ENCODE measurements around the gene ZCCHC24. TPM values are rescaled to one million over a fixed set of nuclear protein-coding genes. Genes with fewer than 3 reads are reported as not detected.

Gene ZCCHC24
- polyA plus RNA-seq, 1 of the 3 experiments (the other 2 are of a cell fraction): 15.8 TPM

GRCh38 chr10:79488870-79489269, 43.4 kb upstream of the ZCCHC24 start:
- TF ChIP-seq MEF2A (IDR thresholded peaks at IDR 0.05; ENCODE audit: borderline replicate concordance, low read depth) (no peak), CTCF (IDR thresholded peaks at IDR 0.05) (no peak), PBX3 (IDR thresholded peaks at IDR 0.05) (no peak), EZH2phosphoT487 (IDR thresholded peaks at IDR 0.05; ENCODE audit: borderline replicate concordance, low read depth) (no peak), YY1 (IDR thresholded peaks at IDR 0.05; ENCODE audit: low read depth) (no peak), NRF1 (IDR thresholded peaks at IDR 0.05; ENCODE audit: low read depth, low read length) (no peak), CHD2 (IDR thresholded peaks at IDR 0.05; ENCODE audit: low read length, partially characterized antibody) (no peak), RFX5 (IDR thresholded peaks at IDR 0.05; ENCODE audit: low read length) (no peak), RXRA (IDR thresholded peaks at IDR 0.05; ENCODE audit: borderline replicate concordance, low read depth) (no peak), RCOR1 (IDR thresholded peaks at IDR 0.05; ENCODE audit: low read length) (no peak), NFIC (IDR thresholded peaks at IDR 0.05; ENCODE audit: borderline replicate concordance) (no peak), GABPA (IDR thresholded peaks at IDR 0.05; ENCODE audit: low read depth) (no peak), SMC3 (IDR thresholded peaks at IDR 0.05; ENCODE audit: low read depth, low read length) (no peak), FOXM1 (IDR thresholded peaks at IDR 0.05; ENCODE audit: low read depth) (no peak), ELF1 (IDR thresholded peaks at IDR 0.05) (no peak), POLR2AphosphoS5 (IDR thresholded peaks at IDR 0.05; ENCODE audit: low read depth, low read length) (no peak)
- Histone ChIP-seq H4K20me1 (ENCODE audit: insufficient read depth) (no peaks in the 10 kb centered on the region), H3K79me2 (ENCODE audit: insufficient read depth) (no peaks in the 10 kb centered on the region), H3K9me2 (no peaks in the 10 kb centered on the region), H3K9me3 (no peaks in the 10 kb centered on the region), H3K27me3 (ENCODE audit: insufficient read depth) (no peaks in the 10 kb centered on the region), H3F3A (replicated peaks; ENCODE audit: insufficient read depth) (peaks cover 15% of the 10 kb centered on the region), H3K27ac (ENCODE audit: low read depth in 2 of 2, low read length in 1 of 2) (peak overlapping the region; percentile 78 to 91; a peak in 3 of 4 replicates), H2AFZ (ENCODE audit: low read depth) (peak overlapping the region; percentile 36; the same call in 1 of the 2 replicates), H3K4me1 (ENCODE audit: control insufficient read depth in 1 of 2, insufficient read depth in 2 of 2, low read depth in 1 of 2, low read length in 1 of 2) (peaks cover 21 to 23% of the 10 kb centered on the region in 2 experiments; a peak in 3 of 4 replicates), H3K4me3 (ENCODE audit: low read depth in 2 of 2, low read length in 1 of 2) (no peak overlapping the region), H3K4me2 (0 out of 2 replicates have a peak overlapping the region, but pooled peaks have one; percentile 63), H3K9ac (no peak overlapping the region), H3K36me3 (replicated peaks in 1 of 2; ENCODE audit: control insufficient read depth in 1 of 2, insufficient read depth in 2 of 2, low read length in 1 of 2) (no peaks in the 10 kb centered on the region)
- CTCF ChIA-PET: interaction anchor here (1.7 to 8.1 kb wide), 4 partner anchors 8 to 115 kb away, joined by 9 to 99 read pairs (median 33); no protein-coding TSS in a partner anchor
- 90% methylated on average over 3 of the region's 3 CpGs for WGBS (ENCODE audit: low lambda C conversion rate)
- DNase-seq: no peak
- POLR2A ChIA-PET: no interaction called here

GRCh38 chr10:79488336-79488735, 42.9 kb upstream of the ZCCHC24 start:
- no peak for DNase-seq
- Histone ChIP-seq H3K36me3 (replicated peaks in 1 of 2; ENCODE audit: control insufficient read depth in 1 of 2, insufficient read depth in 2 of 2, low read length in 1 of 2) (no peaks in the 10 kb centered on the region), H3K27me3 (ENCODE audit: insufficient read depth) (no peaks in the 10 kb centered on the region), H3K4me1 (ENCODE audit: control insufficient read depth in 1 of 2, insufficient read depth in 2 of 2, low read depth in 1 of 2, low read length in 1 of 2) (peaks cover 26 to 27% of the 10 kb centered on the region in 2 experiments), H3K9me3 (no peaks in the 10 kb centered on the region), H3K79me2 (ENCODE audit: insufficient read depth) (no peaks in the 10 kb centered on the region), H3F3A (replicated peaks; ENCODE audit: insufficient read depth) (peaks cover 20% of the 10 kb centered on the region), H3K4me2 (peak overlapping the region; percentile 63), H3K9ac (peak overlapping the region; percentile 56; the same call in 1 of the 2 replicates), H3K4me3 (ENCODE audit: low read depth in 2 of 2, low read length in 1 of 2) (no peak overlapping the region), H3K27ac (ENCODE audit: low read depth in 2 of 2, low read length in 1 of 2) (peak overlapping the region; percentile 89 to 91), H3K9me2 (no peaks in the 10 kb centered on the region), H2AFZ (ENCODE audit: low read depth) (peak overlapping the region; percentile 61), H4K20me1 (ENCODE audit: insufficient read depth) (no peaks in the 10 kb centered on the region)
- WGBS (ENCODE audit: low lambda C conversion rate): 28% methylated on average over 5 of the region's 5 CpGs
- ChIA-PET CTCF (interaction anchor here (0.7 to 8.1 kb wide), 36 partner anchors 9 to 186 kb away, joined by 3 to 99 read pairs (median 4); no protein-coding TSS in a partner anchor), POLR2A (interaction anchor here (0.9 kb wide), 1 partner anchor 80 kb away, joined by 4 read pairs; no protein-coding TSS in a partner anchor)
- no peak for TF ChIP-seq USF2 (IDR thresholded peaks at IDR 0.05; ENCODE audit: borderline replicate concordance, low read depth, low read length)
- peak; percentile 88 for TF ChIP-seq FOSL2 (IDR thresholded peaks at IDR 0.05; ENCODE audit: borderline replicate concordance, low read depth)
- TF ChIP-seq CTCF (IDR thresholded peaks at IDR 0.05): no peak
- no peak for TF ChIP-seq ZBTB33 (IDR thresholded peaks at IDR 0.05; ENCODE audit: borderline replicate concordance, low read depth)
- TF ChIP-seq RFX5 (IDR thresholded peaks at IDR 0.05; ENCODE audit: low read length): no peak
- TF ChIP-seq EP300 (IDR thresholded peaks at IDR 0.05; ENCODE audit: borderline replicate concordance in 1 of 2, low read depth in 1 of 2, low read length in 1 of 2): no peak
- TF ChIP-seq POLR2AphosphoS5 (IDR thresholded peaks at IDR 0.05; ENCODE audit: low read depth, low read length): peak; percentile 57
- TF ChIP-seq GABPA (IDR thresholded peaks at IDR 0.05; ENCODE audit: low read depth): no peak

Data from SK-N-SH (cell line).